Measurements from ENCODE around the gene SPACDR. TPM values are rescaled to one million over a fixed set of nuclear protein-coding genes. Genes with fewer than 3 reads are reported as not detected.
A peak's percentile ranks its signal among the peaks of the same experiment; 100 is the strongest.
"Not testable (repeated sequence)": the region's sequence is repeated elsewhere in the genome, so short reads cannot be mapped to it uniquely, and the experiment has no call there.

The SPACDR gene
- total RNA-seq, 1 experiment from 2014 or later = not detected

- in situ Hi-C loops (cut with HindIII; ENCODE audit: low sequenced_read_pairs) = no loop called here
- DNase-seq (ENCODE audit: low spot score) = no peak
Measured at GRCh38 chr7:100441641-100442535, 22.2 kb downstream of the SPACDR start.

- DNase-seq (ENCODE audit: low spot score); in situ Hi-C loops (cut with HindIII; ENCODE audit: low sequenced_read_pairs): not testable (repeated sequence)
Measured at GRCh38 chr7:100439244-100439643, 24.8 kb downstream of the SPACDR start.

- in situ Hi-C loops (cut with HindIII; ENCODE audit: low sequenced_read_pairs); DNase-seq (ENCODE audit: low spot score): not testable (repeated sequence)
Measured at GRCh38 chr7:100438731-100439130, 25.3 kb downstream of the SPACDR start.

GRCh38 chr7:100438172-100438571 is 25.9 kb downstream of the SPACDR start:
- in situ Hi-C loops (cut with HindIII; ENCODE audit: low sequenced_read_pairs) = no loop called here

GRCh38 chr7:100437150-100438100 is 26.6 kb downstream of the SPACDR start:
- in situ Hi-C loops (cut with HindIII; ENCODE audit: low sequenced_read_pairs) = no loop called here

More at GRCh38 chr7:100438172-100438571, 25.9 kb downstream of the SPACDR start:
- DNase-seq (ENCODE audit: low spot score) = no peak

GRCh38 chr7:100435401-100436304 is 28.4 kb downstream of the SPACDR start:
- in situ Hi-C loops (cut with HindIII; ENCODE audit: low sequenced_read_pairs) = no loop called here
- DNase-seq (ENCODE audit: low spot score) = peak; percentile 47

More at GRCh38 chr7:100437150-100438100, 26.6 kb downstream of the SPACDR start:
- no peak for DNase-seq (ENCODE audit: low spot score)

- DNase-seq (ENCODE audit: low spot score) = no peak
- in situ Hi-C loops (cut with HindIII; ENCODE audit: low sequenced_read_pairs) = no loop called here
Measured at GRCh38 chr7:100434297-100435144, 29.5 kb downstream of the SPACDR start.

GRCh38 chr7:100433592-100434296 is 30.3 kb downstream of the SPACDR start:
- DNase-seq (ENCODE audit: low spot score) = no peak
- in situ Hi-C loops (cut with HindIII; ENCODE audit: low sequenced_read_pairs) = no loop called here

- in situ Hi-C loops (cut with HindIII; ENCODE audit: low sequenced_read_pairs) = no loop called here
- DNase-seq (ENCODE audit: low spot score) = no peak
Measured at GRCh38 chr7:100433276-100433591, 30.8 kb downstream of the SPACDR start.

GRCh38 chr7:100432621-100433275 is 31.3 kb downstream of the SPACDR start:
- in situ Hi-C loops (cut with HindIII; ENCODE audit: low sequenced_read_pairs) = no loop called here
- DNase-seq (ENCODE audit: low spot score) = no peak

- DNase-seq (ENCODE audit: low spot score) = no peak
- in situ Hi-C loops (cut with HindIII; ENCODE audit: low sequenced_read_pairs) = no loop called here
Measured at GRCh38 chr7:100432053-100432452, 32.0 kb downstream of the SPACDR start.

- in situ Hi-C loops (cut with HindIII; ENCODE audit: low sequenced_read_pairs) = no loop called here
Measured at GRCh38 chr7:100431286-100431735, 32.7 kb downstream of the SPACDR start.

GRCh38 chr7:100430493-100431285 is 33.4 kb downstream of the SPACDR start:
- in situ Hi-C loops (cut with HindIII; ENCODE audit: low sequenced_read_pairs) = no loop called here
- DNase-seq (ENCODE audit: low spot score) = no peak

More at GRCh38 chr7:100431286-100431735, 32.7 kb downstream of the SPACDR start:
- no peak for DNase-seq (ENCODE audit: low spot score)

- peak; percentile 92 for DNase-seq (ENCODE audit: low spot score)
- in situ Hi-C loops (cut with HindIII; ENCODE audit: low sequenced_read_pairs) = no loop called here
Measured at GRCh38 chr7:100429637-100430492, 34.2 kb downstream of the SPACDR start, which contains the start of gene MEPCE. MEPCE (plus strand) TSS chr7:100429831; CDS start chr7:100430019, 188 bp downstream.

- DNase-seq (ENCODE audit: low spot score) = peak; percentile 100
- in situ Hi-C loops (cut with HindIII; ENCODE audit: low sequenced_read_pairs) = no loop called here
Measured at GRCh38 chr7:100428967-100429636, 35.0 kb downstream of the SPACDR start.
